Measurements from ENCODE around the gene LAIR2.
"Not testable (repeated sequence)": the region's sequence is repeated elsewhere in the genome, so short reads cannot be mapped to it uniquely, and the experiment has no call there.

LAIR2 gene

DNA sequence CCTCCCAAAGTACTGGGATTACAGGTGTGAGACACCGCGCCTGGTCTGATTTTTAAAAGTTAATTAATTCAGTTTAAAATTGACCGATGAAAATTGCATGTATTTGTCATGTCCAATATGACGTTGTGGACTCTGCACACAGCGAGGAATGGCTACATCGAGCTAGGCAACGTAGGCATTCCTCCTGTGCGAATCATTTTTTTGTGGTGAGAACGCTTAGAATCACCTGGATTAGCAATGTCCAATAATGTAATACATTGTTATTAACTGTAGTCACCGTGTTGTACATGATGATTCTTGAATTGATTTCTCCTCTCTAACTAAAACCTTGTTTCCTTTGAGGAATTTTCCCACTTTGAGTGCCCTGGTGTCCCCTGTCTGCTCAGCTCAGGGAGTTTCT lies 3.4 kb downstream of the LAIR2 start:
- TF ChIP-seq, protein P1, sequence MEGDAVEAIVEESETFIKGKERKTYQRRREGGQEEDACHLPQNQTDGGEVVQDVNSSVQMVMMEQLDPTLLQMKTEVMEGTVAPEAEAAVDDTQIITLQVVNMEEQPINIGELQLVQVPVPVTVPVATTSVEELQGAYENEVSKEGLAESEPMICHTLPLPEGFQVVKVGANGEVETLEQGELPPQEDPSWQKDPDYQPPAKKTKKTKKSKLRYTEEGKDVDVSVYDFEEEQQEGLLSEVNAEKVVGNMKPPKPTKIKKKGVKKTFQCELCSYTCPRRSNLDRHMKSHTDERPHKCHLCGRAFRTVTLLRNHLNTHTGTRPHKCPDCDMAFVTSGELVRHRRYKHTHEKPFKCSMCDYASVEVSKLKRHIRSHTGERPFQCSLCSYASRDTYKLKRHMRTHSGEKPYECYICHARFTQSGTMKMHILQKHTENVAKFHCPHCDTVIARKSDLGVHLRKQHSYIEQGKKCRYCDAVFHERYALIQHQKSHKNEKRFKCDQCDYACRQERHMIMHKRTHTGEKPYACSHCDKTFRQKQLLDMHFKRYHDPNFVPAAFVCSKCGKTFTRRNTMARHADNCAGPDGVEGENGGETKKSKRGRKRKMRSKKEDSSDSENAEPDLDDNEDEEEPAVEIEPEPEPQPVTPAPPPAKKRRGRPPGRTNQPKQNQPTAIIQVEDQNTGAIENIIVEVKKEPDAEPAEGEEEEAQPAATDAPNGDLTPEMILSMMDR (IDR thresholded peaks at IDR 0.05; ENCODE audit: control insufficient read depth, extremely low read depth, insufficient read depth), result no peak
- DNase-seq (ENCODE audit: low read depth), result no peak
- H3K4me3 ChIP-seq (ENCODE audit: low read depth, low read length), result no peak overlapping the region

DNA sequence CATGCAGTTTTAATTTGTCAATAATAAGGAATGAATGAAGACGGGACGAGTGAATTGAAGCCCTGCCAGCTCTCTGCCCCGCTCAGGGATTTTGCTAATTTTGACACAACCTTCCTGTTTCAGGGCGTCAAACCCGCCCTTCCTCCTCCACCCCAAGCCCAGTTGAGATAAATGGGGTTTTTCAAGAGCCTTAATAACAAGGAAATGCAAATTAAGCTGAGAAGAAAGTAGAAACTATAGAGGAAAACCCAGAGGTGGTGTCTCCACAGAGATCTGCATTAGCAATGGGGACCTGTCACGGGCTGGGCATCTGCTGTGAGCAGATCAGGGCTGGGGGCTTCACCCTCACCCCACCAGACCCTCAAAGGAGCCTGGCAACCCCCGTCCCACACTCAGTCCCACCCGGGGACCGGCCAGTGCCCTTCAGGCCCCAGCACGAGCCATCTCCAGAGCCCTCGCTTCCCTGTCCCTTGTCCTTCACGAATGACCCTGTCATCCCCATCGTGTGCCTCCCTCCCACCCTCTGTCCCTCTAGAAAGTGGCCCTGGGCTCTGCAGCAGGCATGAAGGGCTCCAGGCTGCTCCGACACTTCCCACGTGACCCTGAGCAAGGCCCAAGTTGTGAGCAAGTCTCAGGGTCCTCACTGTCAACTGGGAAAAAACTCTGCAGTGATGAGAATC lies 4.5 kb downstream of the LAIR2 start:
- not testable (repeated sequence) for DNase-seq (ENCODE audit: low read depth); H3K4me3 ChIP-seq (ENCODE audit: low read depth, low read length)

DNA sequence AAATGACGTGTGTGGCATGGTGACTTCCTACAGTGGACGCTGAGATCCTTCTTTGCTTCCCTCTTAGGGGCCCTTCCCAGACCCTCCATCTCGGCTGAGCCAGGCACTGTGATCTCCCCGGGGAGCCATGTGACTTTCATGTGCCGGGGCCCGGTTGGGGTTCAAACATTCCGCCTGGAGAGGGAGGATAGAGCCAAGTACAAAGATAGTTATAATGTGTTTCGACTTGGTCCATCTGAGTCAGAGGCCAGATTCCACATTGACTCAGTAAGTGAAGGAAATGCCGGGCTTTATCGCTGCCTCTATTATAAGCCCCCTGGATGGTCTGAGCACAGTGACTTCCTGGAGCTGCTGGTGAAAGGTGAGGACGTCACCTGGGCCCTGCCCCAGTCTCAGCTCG lies 5.2 kb downstream of the LAIR2 start:
- no peak overlapping the region for H3K4me3 ChIP-seq (ENCODE audit: low read depth, low read length)
- TF ChIP-seq, protein P1 (IDR thresholded peaks at IDR 0.05; ENCODE audit: control insufficient read depth, extremely low read depth, insufficient read depth), result no peak
- DNase-seq (ENCODE audit: low read depth), result no peak

DNA sequence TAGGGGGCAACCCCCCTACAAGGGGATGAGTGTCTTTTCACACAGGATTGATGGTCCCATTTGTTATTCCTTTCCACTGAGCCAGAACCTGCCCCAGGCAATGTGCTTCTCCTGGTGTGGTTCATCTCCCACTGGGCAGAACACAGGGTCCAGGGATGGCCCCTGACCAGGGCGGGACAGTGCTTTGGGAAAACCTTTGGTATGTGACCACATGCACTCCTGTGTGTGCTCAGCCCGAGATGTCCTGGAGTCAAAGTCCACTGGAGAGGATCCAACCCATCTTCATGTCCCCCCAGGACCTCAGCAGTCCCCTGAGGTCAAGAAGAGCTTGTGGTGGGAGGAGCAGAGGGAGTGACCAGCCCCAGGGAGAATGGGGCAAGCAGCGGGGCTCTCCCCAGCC lies 5.9 kb downstream of the LAIR2 start:
- H3K4me3 ChIP-seq (ENCODE audit: low read depth, low read length), result not testable (repeated sequence)

DNA sequence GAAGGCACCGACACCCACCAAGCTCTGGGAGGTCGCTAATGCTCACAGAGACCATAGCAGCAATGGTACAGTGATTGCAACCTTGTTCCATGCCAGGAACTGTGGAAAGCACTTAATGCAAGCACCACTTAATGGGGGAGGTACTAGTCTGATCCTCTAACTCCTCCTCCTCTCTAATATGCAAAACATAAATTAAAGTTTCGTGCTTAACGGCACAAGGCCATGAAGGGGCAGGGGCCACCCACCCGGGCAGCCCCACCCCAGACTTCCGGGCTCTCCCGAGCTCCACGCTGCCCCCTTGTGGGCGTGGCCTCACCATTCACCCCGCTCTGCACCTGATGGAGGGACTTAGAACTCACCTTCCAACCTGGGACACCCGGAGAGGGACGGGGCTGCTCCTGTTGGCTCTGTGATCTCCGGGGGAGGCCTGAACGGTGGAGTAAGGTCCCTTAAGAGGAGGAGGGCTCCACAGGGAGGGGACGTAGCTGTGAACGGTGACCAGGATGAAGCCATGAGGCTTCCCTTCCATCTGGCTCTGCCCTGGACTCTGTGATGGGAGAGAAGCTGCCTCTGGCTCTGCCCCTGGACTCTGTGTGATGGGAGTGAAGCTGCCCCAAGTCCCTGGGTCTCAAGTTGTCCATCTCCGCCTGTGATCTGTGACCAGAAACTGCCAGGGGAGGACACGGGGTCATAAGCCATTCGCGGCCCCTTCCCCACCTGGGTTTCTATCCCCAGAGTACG lies 6.7 kb downstream of the LAIR2 start:
- DNase-seq (ENCODE audit: low read depth); H3K4me3 ChIP-seq (ENCODE audit: low read depth, low read length): not testable (repeated sequence)

More for the DNA sequence above, 5.9 kb downstream of the LAIR2 start:
- DNase-seq (ENCODE audit: low read depth), result not testable (repeated sequence)

DNA sequence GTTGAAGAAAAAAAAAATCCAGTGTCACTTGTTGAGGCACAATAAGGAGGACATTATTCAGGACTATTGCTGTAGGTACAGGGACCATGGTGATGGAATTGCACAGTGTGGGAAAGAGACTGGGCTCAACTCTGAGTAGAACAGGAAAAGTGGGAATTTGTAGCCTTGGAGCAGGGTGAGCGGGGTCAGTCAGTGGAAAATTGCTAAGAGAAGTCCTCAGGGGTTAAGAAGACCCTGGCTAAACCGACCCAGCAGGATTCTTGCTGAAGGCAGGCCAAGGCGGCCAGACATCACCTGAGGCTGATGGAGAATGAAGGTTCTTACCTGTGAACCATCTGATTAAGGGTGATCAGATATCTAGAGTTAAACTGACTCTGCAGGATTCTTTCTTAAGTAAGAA lies 12.5 kb downstream of the LAIR2 start:
- TF ChIP-seq, protein P1 (IDR thresholded peaks at IDR 0.05; ENCODE audit: control insufficient read depth, extremely low read depth, insufficient read depth), result no peak
- no peak overlapping the region for H3K4me3 ChIP-seq (ENCODE audit: low read depth, low read length)
- DNase-seq (ENCODE audit: low read depth), result no peak

DNA sequence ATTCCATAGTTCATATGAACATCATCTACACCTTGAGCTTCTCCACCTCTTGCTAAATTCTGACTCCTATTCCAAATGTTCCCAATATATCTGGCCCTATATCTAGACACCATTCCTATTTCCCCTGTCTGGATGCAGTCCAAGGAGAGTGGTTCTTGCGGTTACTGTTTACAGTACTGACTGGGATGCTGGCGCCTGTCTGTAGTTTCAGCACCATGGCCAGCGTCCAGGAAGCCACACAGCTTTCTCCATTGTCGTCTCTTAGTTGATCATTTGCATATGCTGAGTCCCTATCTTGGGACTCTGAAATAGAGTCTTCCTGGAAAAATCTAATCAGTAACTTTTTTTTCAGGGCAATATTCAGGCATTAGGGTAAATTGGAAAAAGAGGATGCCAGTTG lies 14.9 kb downstream of the LAIR2 start:
- no peak overlapping the region for H3K4me3 ChIP-seq (ENCODE audit: low read depth, low read length)
- DNase-seq (ENCODE audit: low read depth), result peak; percentile 38
- TF ChIP-seq, protein P1 (IDR thresholded peaks at IDR 0.05; ENCODE audit: control insufficient read depth, extremely low read depth, insufficient read depth), result no peak

DNA sequence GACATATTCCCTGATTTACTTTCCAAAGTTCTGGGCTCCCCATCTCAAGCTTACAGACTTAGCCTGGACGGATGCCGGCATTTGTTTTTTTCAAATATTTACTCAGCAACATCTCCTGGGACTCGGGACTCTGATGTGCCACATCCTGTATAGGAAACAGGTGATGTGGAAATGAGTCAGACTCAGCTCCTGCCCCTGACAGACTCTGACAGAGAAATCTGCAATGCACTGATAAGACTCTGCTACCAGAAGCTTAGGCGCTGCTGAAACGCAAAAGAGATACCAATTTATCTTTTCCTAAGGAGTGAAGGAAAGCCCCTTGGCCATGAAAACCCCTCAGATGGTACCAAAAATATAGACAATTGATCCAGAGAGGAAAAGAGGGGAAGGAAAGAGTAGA lies 16.2 kb downstream of the LAIR2 start:
- no peak for DNase-seq (ENCODE audit: low read depth)
- TF ChIP-seq, protein P1 (IDR thresholded peaks at IDR 0.05; ENCODE audit: control insufficient read depth, extremely low read depth, insufficient read depth), result no peak
- H3K4me3 ChIP-seq (ENCODE audit: low read depth, low read length), result no peak overlapping the region

All from LNCaP clone FGC (cell line).